Melanocyte of skin (primary cell): ENCODE results near the gene CIB1. TPM values are rescaled to one million over a fixed set of nuclear protein-coding genes. Genes with fewer than 3 reads are reported as not detected.

Experiments
- small RNA-seq, 2 donors: library from RNA; depleted of rRNA; stranded (forward); fragments of <200 nt; gene quantifications; one replicate each; pipeline ENCODE3, GENCODE V24; 2012
- total RNA-seq, 2 donors: library from RNA; depleted of rRNA; stranded (reverse); fragments of >200 nt; gene quantifications; 2 replicates each; pipeline ENCODE4 v1.2.3, GENCODE V29; 2012

Gene CIB1
- 10 to 100 TPM; 23.4 to 25.6 TPM for total RNA-seq

GRCh38 chr15:90233387-90234095 is at the start of gene CIB1:
Gene CIB1 (minus strand): TSS chr15:90233941. CDS start chr15:90233885, 56 bp downstream.

GRCh38 chr15:90265271-90266060 is 31.7 kb upstream of the CIB1 start, which contains the start of gene NGRN:
Gene NGRN (plus strand): TSS chr15:90265672. CDS start chr15:90265713, 41 bp downstream.

GRCh38 chr15:90249203-90249863 is 15.6 kb upstream of the CIB1 start, which contains the start of gene TTLL13:
Gene TTLL13 (plus strand): TSS chr15:90249556. CDS start chr15:90250631, 1,075 bp downstream.

GRCh38 chr15:90234096-90234988 is 601 bp upstream of the CIB1 start, which contains the start of gene GDPGP1:
Gene GDPGP1 (plus strand): TSS chr15:90234209. CDS start chr15:90240909, 6,700 bp downstream.

GRCh38 chr15:90201130-90201943 is 32.4 kb downstream of the CIB1 start, which contains the start of gene SEMA4B:
Gene SEMA4B (plus strand): TSS chr15:90201330. CDS start chr15:90201579, 249 bp downstream.

Small RNAs within 50 kb of the gene (small RNA-seq; reads per million reads assigned to genes)
- 0 reads per million in 2 donors for gene AC091167.3

Other genes starting within 250 kb of the CIB1 start
- gene ZNF710, start 232.6 kb downstream of the CIB1 start, total RNA-seq = 10 to 100 TPM; 14.8 to 18.6 TPM
- 10 to 100 TPM; 32.7 to 43.0 TPM for gene IDH2, start 131.5 kb downstream of the CIB1 start, total RNA-seq
- gene SEMA4B, start 32.6 kb downstream of the CIB1 start, total RNA-seq = 10 to 100 TPM; 23.3 to 29.6 TPM
- gene GDPGP1, start 268 bp upstream of the CIB1 start, total RNA-seq = 10 to 100 TPM in 1 of 2 donors, 1 to 10 TPM in 1; 8.0 to 12.0 TPM
- gene TTLL13, start 15.6 kb upstream of the CIB1 start, total RNA-seq = under 1 TPM in 1 of 2 donors, not detected in 1; under 0.01 TPM
- 10 to 100 TPM; 50.6 TPM for gene NGRN, start 31.7 kb upstream of the CIB1 start, total RNA-seq
- gene ZNF774, start 118.3 kb upstream of the CIB1 start, total RNA-seq = under 1 TPM; 0.69 to 1.00 TPM
- 100 to 1,000 TPM; 167 to 274 TPM for gene IQGAP1, start 154.3 kb upstream of the CIB1 start, total RNA-seq